ENCODE results near the gene PLSCR2.

DNA sequence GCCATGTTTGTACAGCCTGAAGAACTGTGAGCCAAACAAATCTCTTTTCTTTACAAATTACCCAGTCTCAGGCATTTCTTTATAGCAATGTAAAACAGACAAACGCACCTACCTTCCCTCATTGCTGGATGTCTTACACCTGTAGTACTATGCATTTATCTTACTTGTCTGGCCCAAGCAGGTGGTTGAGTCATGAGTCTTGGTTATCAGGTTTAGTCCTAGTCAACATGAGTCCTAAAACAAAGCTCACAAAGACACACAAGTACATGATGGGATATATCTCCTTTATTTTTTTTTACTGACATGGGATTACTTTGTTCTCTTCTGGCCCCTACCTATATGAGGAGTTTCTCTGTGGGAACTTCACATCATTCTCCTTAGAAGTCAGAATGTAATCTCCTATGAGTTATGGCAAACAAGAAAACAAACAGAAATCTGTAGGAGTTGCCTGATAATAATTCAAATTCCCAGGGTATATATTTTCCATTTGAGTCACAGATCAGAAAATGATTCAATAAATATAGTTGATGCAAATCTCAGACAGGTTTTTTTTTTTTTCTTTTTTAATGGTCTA lies 33.6 kb upstream of the PLSCR2 start:
- TF ChIP-seq, protein P1, sequence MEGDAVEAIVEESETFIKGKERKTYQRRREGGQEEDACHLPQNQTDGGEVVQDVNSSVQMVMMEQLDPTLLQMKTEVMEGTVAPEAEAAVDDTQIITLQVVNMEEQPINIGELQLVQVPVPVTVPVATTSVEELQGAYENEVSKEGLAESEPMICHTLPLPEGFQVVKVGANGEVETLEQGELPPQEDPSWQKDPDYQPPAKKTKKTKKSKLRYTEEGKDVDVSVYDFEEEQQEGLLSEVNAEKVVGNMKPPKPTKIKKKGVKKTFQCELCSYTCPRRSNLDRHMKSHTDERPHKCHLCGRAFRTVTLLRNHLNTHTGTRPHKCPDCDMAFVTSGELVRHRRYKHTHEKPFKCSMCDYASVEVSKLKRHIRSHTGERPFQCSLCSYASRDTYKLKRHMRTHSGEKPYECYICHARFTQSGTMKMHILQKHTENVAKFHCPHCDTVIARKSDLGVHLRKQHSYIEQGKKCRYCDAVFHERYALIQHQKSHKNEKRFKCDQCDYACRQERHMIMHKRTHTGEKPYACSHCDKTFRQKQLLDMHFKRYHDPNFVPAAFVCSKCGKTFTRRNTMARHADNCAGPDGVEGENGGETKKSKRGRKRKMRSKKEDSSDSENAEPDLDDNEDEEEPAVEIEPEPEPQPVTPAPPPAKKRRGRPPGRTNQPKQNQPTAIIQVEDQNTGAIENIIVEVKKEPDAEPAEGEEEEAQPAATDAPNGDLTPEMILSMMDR (IDR thresholded peaks at IDR 0.05): no peak
- no peak for TF ChIP-seq POLR2AphosphoS5 (IDR thresholded peaks at IDR 0.05; ENCODE audit: low read depth, low read length)
